ENCODE measurements around the gene LHB. TPM values are rescaled to one million over a fixed set of nuclear protein-coding genes. Genes with fewer than 3 reads are reported as not detected.

LHB gene
- total RNA-seq, 1 donor from 2014 or later = not detected

DNA sequence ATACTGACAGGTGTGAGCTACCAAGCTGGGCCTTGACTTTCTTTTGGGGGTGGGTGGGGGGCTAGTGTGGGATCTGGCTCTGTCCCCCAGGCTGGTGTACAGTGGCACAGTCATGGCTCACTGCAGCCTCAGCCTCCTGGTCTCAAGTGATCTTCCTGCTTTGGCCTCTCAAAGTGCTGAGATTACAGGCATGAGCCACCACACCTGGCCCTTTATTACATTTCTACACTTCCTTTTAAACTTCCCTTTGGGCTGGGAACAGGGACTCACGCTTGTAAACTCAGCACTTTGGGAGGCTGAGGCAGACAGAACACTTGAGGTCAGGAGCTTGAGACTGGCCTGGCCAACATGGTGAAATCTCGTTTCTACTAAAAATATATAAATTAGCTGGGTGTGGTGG is 39.8 kb downstream of the LHB start:
- no peak for DNase-seq (ENCODE audit: low spot score)

DNA sequence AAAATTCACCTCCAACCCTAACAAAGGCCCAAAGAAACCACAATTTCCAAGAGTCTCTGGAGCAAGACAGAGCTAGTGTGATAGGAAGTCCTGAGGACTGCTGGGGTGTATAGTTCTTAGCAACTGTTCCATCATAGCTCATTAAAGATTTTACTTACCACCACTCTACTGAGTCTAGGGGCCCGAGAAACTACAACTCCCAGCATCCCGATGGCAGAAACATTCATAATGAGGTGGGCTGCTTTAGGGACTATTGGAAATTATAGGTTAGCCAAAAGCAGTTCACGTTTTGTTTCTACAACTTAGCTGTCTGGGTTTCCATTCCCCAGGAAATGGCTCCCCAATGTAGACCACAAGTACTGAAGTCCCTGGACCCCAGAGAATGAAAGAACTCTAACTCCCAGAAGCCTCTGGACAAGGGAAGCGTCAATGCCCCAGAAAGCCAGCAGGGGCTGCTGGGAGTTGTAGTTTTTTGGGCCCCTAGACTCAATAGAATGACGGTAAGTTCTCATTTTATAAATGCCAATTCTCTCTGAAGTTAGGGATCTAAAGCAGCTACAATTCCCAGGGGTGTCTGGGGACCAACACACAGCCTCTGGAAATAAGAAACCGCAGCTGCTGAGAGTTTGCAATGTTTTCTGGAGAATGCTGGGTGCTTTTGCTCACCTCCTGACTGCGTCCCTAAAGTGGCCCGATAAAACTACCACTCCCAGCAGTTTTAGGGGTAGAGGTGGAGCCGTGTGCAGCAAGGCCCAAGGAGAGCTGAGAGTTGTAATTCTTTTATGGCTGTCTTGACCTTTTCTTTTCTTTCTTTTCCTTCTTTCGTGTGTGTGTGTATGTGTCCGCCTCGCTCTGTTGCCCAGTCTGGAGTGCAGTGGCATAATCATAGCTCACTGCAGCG is 40.7 kb downstream of the LHB start:
- DNase-seq (ENCODE audit: low spot score) = no peak

DNA sequence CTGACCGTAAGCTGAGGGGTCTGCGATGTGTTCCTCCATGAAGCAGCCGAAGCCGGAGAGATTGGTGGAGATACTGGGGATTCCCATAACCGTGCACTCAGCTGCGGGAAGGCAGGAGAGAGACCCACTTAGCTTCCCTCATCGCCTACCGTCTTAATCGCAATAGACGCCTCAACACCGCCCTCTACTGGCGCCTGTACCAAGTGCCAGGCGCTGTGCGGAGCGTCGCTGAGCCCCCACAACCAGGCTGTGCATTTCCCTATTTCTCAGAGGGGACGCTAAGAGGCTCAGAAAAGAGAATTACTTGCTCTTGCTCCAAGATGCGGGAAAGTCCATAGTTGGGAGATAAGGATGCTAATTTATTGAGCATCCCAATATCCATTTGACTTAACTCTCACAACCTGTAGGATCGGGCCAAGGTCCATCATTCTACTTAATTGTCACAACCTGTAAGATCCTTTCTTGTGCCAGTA is 45.9 kb downstream of the LHB start:
- DNase-seq (ENCODE audit: low spot score) = peak; percentile 77

DNA sequence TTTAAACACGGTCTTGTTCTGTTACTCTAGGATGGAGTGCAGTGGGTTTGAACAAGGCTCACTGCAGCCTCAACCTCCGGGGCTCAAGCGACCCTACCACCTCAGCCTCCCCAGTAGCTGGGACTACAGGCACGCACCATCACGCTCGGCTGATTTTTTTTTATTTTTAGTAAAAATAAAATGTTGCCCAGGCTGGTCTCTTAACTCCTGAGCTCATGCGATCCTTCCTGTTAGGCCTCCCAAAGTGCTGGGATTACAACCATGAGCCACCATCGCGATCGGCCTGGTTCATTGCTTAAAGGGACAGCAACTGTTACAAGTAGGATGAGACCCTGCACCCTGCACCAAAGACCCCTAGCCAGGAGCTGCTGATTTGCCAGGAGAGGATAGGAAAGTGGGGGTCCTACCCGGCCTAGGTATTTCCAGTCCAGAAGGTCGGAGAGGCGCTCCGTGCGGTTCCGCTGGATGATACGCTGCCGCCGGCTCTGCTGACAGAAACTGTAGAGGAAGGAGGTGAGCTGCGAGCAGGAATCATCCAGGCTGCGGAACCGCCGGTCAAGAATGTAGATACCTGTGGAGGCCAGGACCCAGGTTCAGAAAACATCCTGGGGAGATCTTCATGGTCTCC is 46.6 kb downstream of the LHB start:
- DNase-seq (ENCODE audit: low spot score) = no peak

DNA sequence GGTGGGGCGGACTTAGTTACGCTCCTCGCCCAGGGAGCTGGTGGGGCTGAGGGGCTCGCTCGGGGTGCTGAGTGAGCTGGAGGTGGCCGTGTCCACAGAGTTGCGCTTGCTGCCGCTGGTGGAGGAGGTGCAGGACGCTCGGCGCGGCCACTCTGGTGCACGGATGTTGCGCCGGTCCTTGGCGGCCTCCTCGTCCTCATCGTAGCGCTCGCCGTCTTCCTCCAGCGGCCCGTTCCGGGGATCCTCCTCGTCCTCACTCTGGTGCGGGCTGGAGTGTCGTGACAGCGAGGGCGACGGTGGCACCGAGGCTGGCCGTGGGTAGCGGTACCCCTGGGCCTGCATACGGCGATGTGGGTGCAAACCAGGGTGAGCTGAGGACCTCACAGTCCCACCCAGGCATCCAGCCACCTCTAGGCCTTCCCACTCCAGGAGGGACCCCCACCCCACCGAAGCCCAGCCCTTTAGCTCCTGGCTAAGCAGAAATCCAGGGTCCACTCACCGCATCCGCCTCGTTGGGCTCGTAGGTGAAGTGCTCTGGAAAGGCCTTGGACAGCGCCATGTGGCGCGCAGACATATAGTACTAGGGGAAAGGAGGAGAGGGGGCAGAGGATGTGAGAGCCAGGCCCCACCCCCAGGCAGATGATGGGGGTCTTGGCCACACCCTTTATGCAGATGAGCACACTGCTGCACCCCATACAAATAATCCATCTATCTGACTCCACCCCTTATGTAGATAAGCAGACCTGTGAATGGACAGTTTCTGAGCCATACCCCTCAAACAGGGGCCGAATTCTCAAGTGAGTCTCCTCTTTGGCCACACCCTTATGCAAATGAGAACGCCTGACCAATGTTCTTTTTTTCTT is 47.4 kb downstream of the LHB start:
- DNase-seq (ENCODE audit: low spot score) = no peak

DNA sequence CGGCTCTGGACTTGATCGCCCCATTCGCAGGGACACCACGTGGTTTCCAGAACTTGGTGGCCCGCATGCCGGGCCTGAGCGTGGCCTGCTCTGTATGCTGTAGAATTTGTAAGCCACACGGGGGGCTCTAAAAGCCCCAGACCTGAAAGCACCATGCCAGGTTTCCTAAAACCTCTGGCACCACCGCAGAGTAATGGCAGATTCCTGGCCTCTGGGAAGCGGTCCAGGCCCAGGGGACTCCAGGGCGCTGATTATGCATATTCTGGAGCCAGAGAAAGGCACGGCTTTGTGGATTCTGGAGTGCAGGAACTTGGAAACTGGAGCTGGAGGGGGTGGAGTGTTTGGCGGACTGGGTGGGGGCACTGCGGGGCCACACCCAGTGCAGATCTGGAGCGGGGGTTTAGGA is 48.1 kb downstream of the LHB start:
- no peak for DNase-seq (ENCODE audit: low spot score)

DNA sequence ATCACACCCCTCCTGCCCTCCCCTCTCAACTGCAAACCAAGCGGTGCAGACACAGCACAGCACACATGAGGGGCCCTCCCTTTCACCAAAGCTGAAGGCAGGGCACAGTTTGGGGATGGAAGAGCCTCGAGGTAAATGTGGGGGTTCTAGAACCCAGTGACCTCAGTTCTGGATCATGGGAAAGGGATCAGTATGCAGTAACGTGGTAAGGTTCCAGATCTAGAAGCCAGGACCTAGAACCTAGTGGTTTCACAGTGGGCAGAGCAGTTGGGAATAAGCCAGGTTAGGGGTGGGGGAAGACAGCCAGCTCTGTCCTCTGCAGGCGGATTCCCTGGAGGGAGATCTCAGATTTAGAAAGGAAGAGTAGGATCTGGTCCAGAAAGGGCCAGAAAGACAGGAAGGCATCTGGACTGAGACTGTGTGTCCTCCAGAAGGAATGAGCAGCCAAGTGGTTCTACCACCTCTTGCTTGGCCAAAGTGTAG is 48.7 kb downstream of the LHB start:
- DNase-seq (ENCODE audit: low spot score) = no peak

DNA sequence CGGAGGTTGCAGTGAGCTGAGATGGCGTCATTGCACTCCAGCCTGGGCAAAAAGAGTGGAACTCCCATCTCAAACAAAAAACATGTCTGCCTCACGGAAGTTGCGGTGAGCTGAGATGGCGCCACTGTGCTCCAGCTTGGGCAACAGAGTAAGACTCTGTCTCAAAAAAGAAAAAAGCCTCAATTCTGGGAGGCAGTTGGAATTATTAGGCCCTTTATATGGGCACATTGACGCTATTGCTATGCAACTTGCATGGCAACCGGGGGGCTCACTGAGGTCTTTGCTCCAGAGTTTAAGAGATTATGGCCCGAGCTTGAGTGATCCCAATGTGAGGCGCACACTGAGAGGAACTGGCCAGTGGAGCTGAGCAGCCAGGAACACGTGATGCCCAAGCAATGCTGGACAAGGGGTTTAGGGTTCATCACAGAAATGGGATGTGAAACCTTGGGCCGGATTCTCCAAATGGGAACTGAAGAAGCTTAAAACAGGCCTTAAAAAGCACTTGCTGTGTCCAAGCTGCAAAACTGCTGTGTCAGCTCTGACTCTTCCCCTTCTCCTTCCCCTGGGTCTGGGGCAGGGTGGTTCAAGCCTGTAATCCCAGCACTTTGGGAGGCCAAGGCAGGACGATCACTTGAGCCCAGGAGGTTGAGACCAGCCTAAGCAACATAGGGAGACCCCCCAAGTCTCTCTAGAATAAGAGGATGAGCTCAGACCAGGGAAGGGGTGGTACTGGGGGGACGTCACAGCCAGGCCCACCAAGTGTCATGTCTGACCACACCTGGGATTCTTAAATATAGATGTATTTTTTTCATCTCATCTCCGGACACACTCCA is 49.3 kb downstream of the LHB start:
- peak; percentile 55 for DNase-seq (ENCODE audit: low spot score)

DNA sequence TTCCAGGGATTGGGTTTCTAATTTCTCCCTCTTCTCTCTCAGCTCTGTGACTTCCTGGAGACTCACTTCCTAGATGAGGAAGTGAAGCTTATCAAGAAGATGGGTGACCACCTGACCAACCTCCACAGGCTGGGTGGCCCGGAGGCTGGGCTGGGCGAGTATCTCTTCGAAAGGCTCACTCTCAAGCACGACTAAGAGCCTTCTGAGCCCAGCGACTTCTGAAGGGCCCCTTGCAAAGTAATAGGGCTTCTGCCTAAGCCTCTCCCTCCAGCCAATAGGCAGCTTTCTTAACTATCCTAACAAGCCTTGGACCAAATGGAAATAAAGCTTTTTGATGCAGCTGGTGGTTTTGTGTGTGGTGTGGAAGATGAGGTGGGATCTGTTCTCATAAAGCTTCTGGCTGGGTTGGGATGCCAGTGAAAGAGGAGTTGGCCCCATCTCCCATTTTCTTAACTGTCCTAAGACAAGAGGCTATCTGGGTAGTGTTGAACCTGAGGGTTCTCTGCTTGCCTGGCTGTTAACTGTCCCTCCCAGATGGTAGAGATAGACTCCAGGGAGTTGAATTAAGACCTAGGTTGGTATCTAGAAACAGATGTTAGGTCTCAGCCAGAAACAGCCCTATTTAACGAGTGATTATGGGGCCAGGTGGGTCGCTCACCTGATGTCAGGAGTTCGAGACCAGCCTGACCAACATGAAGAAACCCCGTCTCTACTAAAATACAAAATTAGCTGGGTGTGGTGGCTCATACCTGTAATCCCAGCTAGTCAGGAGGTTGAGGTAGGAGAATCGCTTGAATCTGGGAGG is 50.1 kb downstream of the LHB start:
- DNase-seq (ENCODE audit: low spot score) = no peak

Other genes starting within 250 kb of the LHB start
- gene BCAT2, start 206.1 kb downstream of the LHB start, total RNA-seq = 170 TPM
- 24.4 TPM for gene HSD17B14, start 180.6 kb downstream of the LHB start, total RNA-seq
- 23.0 TPM for gene PLEKHA4, start 148.5 kb downstream of the LHB start, total RNA-seq
- 56.2 TPM for gene PPP1R15A, start 144.7 kb downstream of the LHB start, total RNA-seq
- not detected for gene TULP2, start 118.3 kb downstream of the LHB start, total RNA-seq
- 232 TPM for gene NUCB1, start 116.8 kb downstream of the LHB start, total RNA-seq
- gene DHDH, start 83.4 kb downstream of the LHB start, total RNA-seq = not detected
- gene BAX, start 62.2 kb downstream of the LHB start, total RNA-seq = 79.9 TPM
- 1,526 TPM for gene FTL, start 51.8 kb downstream of the LHB start, total RNA-seq
- 73.8 TPM for gene GYS1, start 23.8 kb downstream of the LHB start, total RNA-seq
- 66.7 TPM for gene RUVBL2, start 23.2 kb downstream of the LHB start, total RNA-seq
- not detected for gene CGB3, start 7.2 kb upstream of the LHB start, total RNA-seq
- not detected for gene CGB2, start 14.8 kb upstream of the LHB start, total RNA-seq
- not detected for gene CGB1, start 19.8 kb upstream of the LHB start, total RNA-seq
- gene CGB5, start 26.8 kb upstream of the LHB start, total RNA-seq = 1.1 TPM
- gene CGB8, start 32.0 kb upstream of the LHB start, total RNA-seq = not detected
- 3.2 TPM for gene CGB7, start 40.7 kb upstream of the LHB start, total RNA-seq
- 20.6 TPM for gene NTF4, start 47.7 kb upstream of the LHB start, total RNA-seq
- not detected for gene KCNA7, start 55.6 kb upstream of the LHB start, total RNA-seq
- 256 TPM for gene SNRNP70, start 68.4 kb upstream of the LHB start, total RNA-seq
- gene LIN7B, start 97.3 kb upstream of the LHB start, total RNA-seq = 10.4 TPM
- 2.4 TPM for gene C19orf73, start 102.1 kb upstream of the LHB start, total RNA-seq
- gene PPFIA3, start 102.5 kb upstream of the LHB start, total RNA-seq = 9.0 TPM
- 5.1 TPM for gene HRC, start 138.3 kb upstream of the LHB start, total RNA-seq
- gene TRPM4, start 140.7 kb upstream of the LHB start, total RNA-seq = 110 TPM

All from ureter (tissue), 1 donor.